Smooth muscle cell (in vitro differentiated cells): ENCODE results near the gene DDX5. TPM values are rescaled to one million over a fixed set of nuclear protein-coding genes. Genes with fewer than 3 reads are reported as not detected.

ENCODE experiments used
- DNase-seq: peaks from one replicate; lab custom pipeline; 2025; ENCODE audit not compliant: unreplicated experiment; lab: John Stamatoyannopoulos, UW
- H2AFZ ChIP-seq: fragments of 200-600 bp; sonication (generic); 2 replicates; pipeline ENCODE4 v1.6.0; 2016; ENCODE audit warnings: antibody characterized with exemption, low read depth, mild to moderate bottlenecking
- H3F3A ChIP-seq: fragments of 200-600 bp; sonication (generic); 2 replicates; pipeline ENCODE4 v1.6.0; 2017; ENCODE audit warnings: antibody characterized with exemption, low read depth
- H3K27ac ChIP-seq: fragments of 200-600 bp; sonication (generic); 2 replicates; pipeline ENCODE4 v1.5.1; 2016; ENCODE audit warnings: low read depth, mild to moderate bottlenecking
- H3K27me3 ChIP-seq: fragments of 200-600 bp; sonication (generic); 2 replicates; pipeline ENCODE4 v1.6.1; 2016; ENCODE audit warnings: low read depth, mild to moderate bottlenecking
- H3K36me3 ChIP-seq: fragments of 200-600 bp; sonication (generic); 2 replicates; pipeline ENCODE4 v1.5.1; 2016; ENCODE audit warnings: low read depth
- H3K4me1 ChIP-seq: fragments of 200-600 bp; sonication (generic); 2 replicates; pipeline ENCODE4 v1.5.1; 2016; ENCODE audit warnings: low read depth
- H3K4me2 ChIP-seq: fragments of 200-600 bp; sonication (generic); 2 replicates; pipeline ENCODE4 v1.6.0; 2016; ENCODE audit warnings: mild to moderate bottlenecking
- H3K4me3 ChIP-seq: fragments of 200-600 bp; sonication (generic); 2 replicates; pipeline ENCODE4 v1.5.1; 2016; ENCODE audit warnings: mild to moderate bottlenecking
- H3K79me2 ChIP-seq: fragments of 200-600 bp; sonication (generic); 2 replicates; pipeline ENCODE4 v1.6.0; 2016; ENCODE audit warnings: low read depth, mild to moderate bottlenecking
- H3K9ac ChIP-seq: fragments of 200-600 bp; sonication (generic); 2 replicates; pipeline ENCODE4 v1.6.0; 2016; ENCODE audit warnings: low read depth
- H3K9me3 ChIP-seq: fragments of 200-600 bp; sonication (generic); replicated peaks from 2 replicates; pipeline ENCODE4 v1.5.1; 2016; ENCODE audit warnings: low read depth
- H4K20me1 ChIP-seq: fragments of 200-600 bp; sonication (generic); 2 replicates; pipeline ENCODE4 v1.6.0; 2016; ENCODE audit warnings: low read depth
- CTCF ChIP-seq: fragments of 200-600 bp; sonication (generic); IDR thresholded peaks from 2 replicates; pipeline ENCODE4 v1.5.1; 2017; ENCODE audit warnings: borderline replicate concordance, mild to moderate bottlenecking, antibody characterized with exemption; ENCODE audit not compliant: insufficient read depth, poor library complexity, severe bottlenecking
- WGBS: methylation state at CpG from one replicate; pipeline ENCODE4 v1.1.7; 2016; ENCODE audit warnings: low lambda C conversion rate; 5-methylcytosine and 5-hydroxymethylcytosine counted together
- microRNA-seq: library from miRNA; unstranded; fragments of <30 nt; microRNA quantifications from one replicate; pipeline ENCODE4, GENCODE V29; 2016; ENCODE audit warnings: borderline number of aligned reads
- polyA plus RNA-seq: library from polyadenylated mRNA; unstranded; fragments of >200 nt; fragmentation: Nextera tagmentation; extraction: Ambion mirVana; gene quantifications from 2 replicates; pipeline ENCODE4 v1.2.1, GENCODE V29; 2016
- small RNA-seq: library from RNA; depleted of rRNA; stranded (forward); fragments of <200 nt; gene quantifications from one replicate; pipeline ENCODE3, GENCODE V24; 2014
- total RNA-seq: library from RNA; depleted of rRNA; stranded (reverse); fragments of >200 nt; gene quantifications from 2 replicates; pipeline ENCODE4 v1.2.3, GENCODE V29; 2014

The DDX5 gene
- total and polyA plus RNA-seq, 2 experiments from 2014 or later = 446 to 679 TPM

- TF ChIP-seq CTCF = no peak
- Histone ChIP-seq H4K20me1 (no peaks in the 10 kb centered on the region), H3K27me3 (no peaks in the 10 kb centered on the region), H3K4me3 (no peak overlapping the region), H2AFZ (no peak overlapping the region), H3K79me2 (no peaks in the 10 kb centered on the region), H3K9ac (no peak overlapping the region), H3K27ac (no peak overlapping the region), H3K36me3 (no peaks in the 10 kb centered on the region), H3K9me3 (no peaks in the 10 kb centered on the region), H3K4me1 (no peaks in the 10 kb centered on the region), H3K4me2 (no peak overlapping the region), H3F3A (no peaks in the 10 kb centered on the region)
- WGBS = 88% methylated on average over 8 of the region's 8 CpGs
- DNase-seq = no peak
Observed at GRCh38 chr17:64455993-64456885, 49.9 kb downstream of the DDX5 start.

- Histone ChIP-seq H3K27ac (no peak overlapping the region), H3K4me3 (no peak overlapping the region), H3K9me3 (no peaks in the 10 kb centered on the region), H3K36me3 (no peaks in the 10 kb centered on the region), H3K9ac (no peak overlapping the region), H3K4me2 (no peak overlapping the region), H4K20me1 (no peaks in the 10 kb centered on the region), H3K27me3 (no peaks in the 10 kb centered on the region), H2AFZ (no peak overlapping the region), H3K79me2 (no peaks in the 10 kb centered on the region), H3F3A (no peaks in the 10 kb centered on the region), H3K4me1 (no peaks in the 10 kb centered on the region)
- 89% methylated on average over 3 of the region's 3 CpGs for WGBS
- no peak for TF ChIP-seq CTCF
- no peak for DNase-seq
Observed at GRCh38 chr17:64449545-64449944, 56.5 kb downstream of the DDX5 start.

GRCh38 chr17:64448665-64449512 lies 57.2 kb downstream of the DDX5 start, which contains the start of gene MILR1:
MILR1 (plus strand) TSS chr17:64449115; CDS start chr17:64449169, 54 bp downstream.
- no peak for TF ChIP-seq CTCF
- Histone ChIP-seq H2AFZ (peak within 1 kb of the TSS; percentile 62), H3F3A (no peaks in the 10 kb centered on the region), H3K27ac (no peak within 1 kb of the TSS), H3K4me2 (peak within 1 kb of the TSS; percentile 31), H4K20me1 (no peaks in the 10 kb centered on the region), H3K9ac (no peak within 1 kb of the TSS), H3K4me3 (no peak within 1 kb of the TSS), H3K9me3 (no peaks in the 10 kb centered on the region), H3K79me2 (no peaks in the 10 kb centered on the region), H3K27me3 (no peaks in the 10 kb centered on the region), H3K4me1 (no peaks in the 10 kb centered on the region), H3K36me3 (no peaks in the 10 kb centered on the region)
- no peak for DNase-seq
- 63% methylated on average over 10 of the region's 10 CpGs for WGBS

Small RNAs within 50 kb of the gene (microRNA-seq; reads per million reads assigned to microRNA genes)
- gene MIR3064 (18.7 reads per million, percentile 25 among the genes with 10 or more reads in this experiment), gene MIR5047 (not detected)

Small RNAs within 50 kb of the gene (small RNA-seq; reads per million reads assigned to genes)
- gene ATP5MFP4 = 0.26 reads per million, percentile 2 among the genes with 10 or more reads in this experiment

Other genes with a start within 250 kb of the DDX5 start
- 25.6 and 26.2 TPM in 2 replicates for gene TEX2, start 243.0 kb downstream of the DDX5 start, total RNA-seq
- 8.6 and 16.0 TPM in 2 replicates for gene TEX2, start 243.0 kb downstream of the DDX5 start, polyA plus RNA-seq
- gene PECAM1, start 115.4 kb downstream of the DDX5 start, total RNA-seq = not detected in 2 replicates
- not detected in 2 replicates for gene PECAM1, start 115.4 kb downstream of the DDX5 start, polyA plus RNA-seq
- not detected in 2 replicates for gene MILR1, start 57.2 kb downstream of the DDX5 start, total RNA-seq
- not detected in 2 replicates for gene MILR1, start 57.2 kb downstream of the DDX5 start, polyA plus RNA-seq
- 8.2 and 22.6 TPM in 2 replicates for gene POLG2, start 9.2 kb downstream of the DDX5 start, total RNA-seq
- gene POLG2, start 9.2 kb downstream of the DDX5 start, polyA plus RNA-seq = 8.0 and 11.8 TPM in 2 replicates
- 55.4 and 59.5 TPM in 2 replicates for gene CEP95, start 688 bp upstream of the DDX5 start, total RNA-seq
- 21.3 and 35.6 TPM in 2 replicates for gene CEP95, start 688 bp upstream of the DDX5 start, polyA plus RNA-seq
- 91.2 and 102 TPM in 2 replicates for gene SMURF2, start 156.0 kb upstream of the DDX5 start, total RNA-seq
- 38.9 and 40.1 TPM in 2 replicates for gene SMURF2, start 156.0 kb upstream of the DDX5 start, polyA plus RNA-seq